OCI-LY1 (cell line): ENCODE results near the gene SCGB1C2.

ENCODE experiments used
- CTCF ChIP-seq: fragments of 200-600 bp; sonication (generic), shearing (Covaris generic); IDR thresholded peaks from 2 replicates; pipeline ENCODE4 v1.5.1; 2017; ENCODE audit warnings: mild to moderate bottlenecking, antibody characterized with exemption, low read length, moderate library complexity, mixed read lengths
- EZH2 ChIP-seq: fragments of 200-600 bp; sonication (generic), shearing (Covaris generic); IDR thresholded peaks from 2 replicates; pipeline ENCODE4 v1.8.0; 2017; ENCODE audit warnings: borderline replicate concordance, mixed run types, mild to moderate bottlenecking, antibody characterized with exemption, low read length, moderate library complexity, mixed read lengths

- TF ChIP-seq CTCF (no peak), EZH2 (no peak)
Measured at GRCh38 chr17:187130-187529, 49.8 kb downstream of the SCGB1C2 start.
